GM21360 (cell line): ENCODE results near the gene HSPG2.
"Not testable (repeated sequence)": the region's sequence is repeated elsewhere in the genome, so short reads cannot be mapped to it uniquely, and the experiment has no call there.

Experiments used
- ATAC-seq: cut with Tn5 transposase; IDR thresholded peaks from one replicate; pipeline ENCODE4 v1.9.1; 2021; ENCODE audit warnings: mild to moderate bottlenecking, moderate library complexity; ENCODE audit not compliant: unreplicated experiment

HSPG2 gene

DNA sequence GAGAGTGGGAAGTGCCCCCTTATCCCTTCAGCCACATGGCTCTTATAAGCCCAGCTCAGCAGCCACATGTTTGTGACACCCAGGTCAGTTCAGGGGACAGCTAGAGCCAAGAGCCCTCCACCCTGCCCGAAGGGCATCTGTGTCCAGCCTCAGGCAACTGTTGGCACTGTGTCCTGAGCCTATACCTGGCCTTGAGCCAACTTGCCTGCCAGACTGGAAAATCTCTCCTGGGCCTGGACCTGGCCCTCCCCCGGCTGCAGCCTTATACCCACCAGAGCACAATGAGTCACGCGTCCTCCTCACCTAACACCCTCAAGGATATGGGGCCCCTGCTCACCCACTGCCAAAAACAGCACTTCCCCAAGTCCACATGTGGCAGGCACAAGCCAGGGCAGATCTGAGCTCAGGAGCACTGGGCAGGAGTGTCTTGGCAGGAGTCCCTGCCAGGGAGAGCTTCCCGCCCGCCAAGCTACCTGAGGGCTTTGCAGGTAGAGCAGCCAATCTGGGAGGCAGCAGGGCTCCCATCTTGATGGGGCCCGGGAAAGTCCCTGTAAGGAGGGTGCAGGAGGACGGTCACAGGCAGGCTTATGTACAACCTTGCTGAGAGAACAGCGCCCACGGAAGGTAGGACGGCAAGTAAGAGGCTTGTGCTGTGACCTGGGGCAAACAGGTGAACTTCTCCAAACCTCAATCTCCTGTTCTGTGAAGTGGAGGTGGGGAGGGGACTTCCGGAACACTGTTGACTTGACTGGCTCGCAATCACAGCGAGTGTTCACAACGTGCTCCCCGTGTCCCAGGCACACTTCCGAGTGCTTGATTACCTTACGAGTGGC, 19.8 kb upstream of the HSPG2 start:
- ATAC-seq = no peak

DNA sequence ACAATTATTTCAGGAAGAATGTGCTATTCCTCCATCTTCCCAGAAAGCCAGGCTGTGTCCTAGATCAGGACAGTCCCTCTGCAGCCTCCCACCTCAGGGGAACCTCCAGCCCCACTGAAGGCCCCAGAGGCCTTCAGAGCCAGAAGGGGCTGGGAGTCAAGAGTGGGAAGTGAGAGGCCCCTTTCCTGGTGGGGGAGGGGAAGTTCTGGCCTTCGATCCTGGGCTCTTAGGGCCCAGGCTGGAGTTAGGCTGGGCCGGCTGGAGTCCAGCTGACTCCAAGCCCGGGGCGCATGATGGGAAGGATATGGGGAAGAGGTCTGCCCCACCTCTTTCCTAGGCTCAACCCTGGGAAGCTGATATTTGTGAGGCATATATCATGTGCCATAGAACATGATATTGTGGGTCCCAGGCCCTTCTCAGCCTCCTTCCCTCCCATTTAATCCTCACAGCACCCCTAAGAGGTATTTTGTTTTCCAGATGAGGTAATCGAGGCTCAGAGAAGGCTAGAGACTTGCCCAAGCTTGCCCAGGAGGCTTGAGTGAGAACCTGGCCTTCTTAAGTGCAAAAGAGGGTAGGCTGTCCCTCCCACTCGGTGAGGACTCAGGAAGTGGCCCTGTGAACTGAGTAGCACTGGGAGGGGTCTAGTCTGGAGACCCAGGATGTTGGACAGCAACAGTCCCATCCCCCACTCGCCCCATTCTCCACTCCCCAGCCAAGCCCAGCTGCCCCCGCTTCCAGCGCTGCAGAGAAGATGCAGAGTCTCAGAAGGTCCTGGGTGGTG, 18.6 kb upstream of the HSPG2 start:
- no peak for ATAC-seq

DNA sequence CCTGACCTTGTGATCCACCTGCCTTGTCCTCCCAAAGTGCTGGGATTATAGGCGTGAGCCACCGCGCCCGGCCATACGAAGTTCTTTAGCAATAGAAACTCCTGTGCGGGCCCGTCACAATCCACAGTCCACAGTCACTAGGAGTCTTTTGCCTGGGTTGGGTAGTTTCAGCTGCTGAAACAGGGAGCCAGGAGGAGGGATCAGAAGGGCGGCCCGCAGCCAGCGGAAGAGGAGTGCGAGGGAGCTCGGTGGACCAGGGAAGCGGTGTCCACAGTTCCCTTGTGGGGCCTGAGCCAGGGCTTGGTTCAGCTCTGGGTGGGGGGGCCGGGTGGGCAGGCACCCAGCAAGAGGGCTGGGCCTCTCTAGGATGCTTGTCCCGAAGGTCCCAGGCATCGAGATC, 17.9 kb upstream of the HSPG2 start:
- no peak for ATAC-seq

DNA sequence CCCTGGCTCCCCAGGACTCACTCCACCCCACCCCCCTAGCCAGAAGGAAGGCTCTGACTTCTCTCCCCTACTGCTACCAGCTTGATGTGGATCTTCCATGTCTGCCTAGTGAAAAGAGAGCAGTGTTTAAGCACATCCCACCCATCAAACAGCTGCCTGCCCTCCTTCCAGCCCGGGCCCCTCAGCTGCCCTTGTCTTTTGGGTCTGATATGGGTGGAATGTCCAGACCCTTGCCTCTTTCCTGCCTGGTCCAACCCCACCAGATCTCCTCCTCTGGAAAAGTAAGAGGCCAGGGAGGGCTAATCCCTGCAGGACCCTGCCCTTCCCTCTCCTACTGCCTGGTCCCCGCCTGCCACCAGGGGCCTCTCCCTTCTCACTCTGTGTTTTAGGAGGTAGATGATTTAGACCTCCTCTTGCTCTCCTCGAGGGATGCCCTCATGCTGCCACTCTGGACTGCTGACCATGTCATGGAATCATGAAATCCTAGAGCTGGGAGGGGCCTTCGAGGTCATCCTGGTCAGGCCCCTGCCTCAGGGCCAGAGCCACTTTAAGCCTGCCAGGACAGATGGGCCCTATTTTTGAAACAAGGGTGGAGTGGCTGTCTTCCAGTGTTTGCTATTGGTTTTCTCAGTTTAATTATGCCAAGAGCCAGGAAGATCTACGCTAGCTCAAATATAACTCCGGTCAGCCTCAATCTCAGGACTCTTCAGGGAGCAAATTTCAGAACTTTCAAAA, 15.8 kb upstream of the HSPG2 start:
- no peak for ATAC-seq

DNA sequence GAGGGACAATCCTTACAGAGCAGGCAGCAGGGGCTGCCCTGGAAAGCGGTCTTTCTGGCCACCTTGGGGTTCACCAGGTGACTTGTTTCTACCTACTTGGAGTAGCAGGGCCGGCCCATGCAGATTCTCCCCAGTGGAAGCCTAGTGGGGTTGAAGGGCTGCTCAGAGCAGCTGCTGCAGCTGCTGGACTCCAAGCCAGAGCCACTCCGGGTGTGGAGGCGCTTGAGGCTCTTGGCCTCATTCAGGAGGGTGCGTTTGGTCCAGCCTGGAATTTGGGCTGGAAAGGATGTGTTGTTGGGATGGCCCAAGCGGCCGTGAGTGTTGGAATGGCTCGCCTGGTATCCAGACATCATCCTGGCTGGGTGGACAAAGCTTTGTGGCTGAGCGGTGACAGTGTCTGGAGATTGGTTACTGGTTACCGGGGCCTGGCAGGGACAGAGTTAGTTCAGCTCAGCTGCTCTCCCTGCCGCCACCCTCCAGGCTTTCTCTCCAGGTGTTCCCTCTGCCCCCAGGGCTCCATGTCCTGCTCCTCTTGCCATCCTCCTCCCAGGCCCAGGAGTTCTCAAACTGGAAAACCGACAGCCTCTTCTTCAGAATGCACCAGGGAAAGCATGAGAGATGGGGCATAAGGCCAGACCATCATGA, 14.2 kb upstream of the HSPG2 start:
- ATAC-seq = no peak

DNA sequence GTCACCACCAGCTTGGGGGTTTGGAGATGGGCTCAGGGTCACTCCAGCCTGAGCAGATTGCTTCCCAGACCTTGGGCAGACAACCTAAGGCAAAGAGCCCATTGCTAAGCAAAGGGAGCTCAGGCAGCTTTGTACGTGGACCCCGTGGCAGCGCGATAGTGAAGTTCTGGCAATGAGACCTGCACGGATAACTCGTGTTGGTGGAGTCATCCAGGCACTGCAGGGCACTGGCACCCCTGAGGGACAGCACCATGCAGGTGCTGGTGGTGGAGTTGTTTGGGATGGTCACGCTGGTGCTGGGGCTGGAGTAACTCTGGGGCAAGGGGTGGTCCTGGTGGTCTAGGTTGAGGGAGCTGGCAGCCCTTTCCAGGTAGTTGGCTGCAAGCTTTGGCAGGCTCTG, 13.6 kb upstream of the HSPG2 start:
- no peak for ATAC-seq

DNA sequence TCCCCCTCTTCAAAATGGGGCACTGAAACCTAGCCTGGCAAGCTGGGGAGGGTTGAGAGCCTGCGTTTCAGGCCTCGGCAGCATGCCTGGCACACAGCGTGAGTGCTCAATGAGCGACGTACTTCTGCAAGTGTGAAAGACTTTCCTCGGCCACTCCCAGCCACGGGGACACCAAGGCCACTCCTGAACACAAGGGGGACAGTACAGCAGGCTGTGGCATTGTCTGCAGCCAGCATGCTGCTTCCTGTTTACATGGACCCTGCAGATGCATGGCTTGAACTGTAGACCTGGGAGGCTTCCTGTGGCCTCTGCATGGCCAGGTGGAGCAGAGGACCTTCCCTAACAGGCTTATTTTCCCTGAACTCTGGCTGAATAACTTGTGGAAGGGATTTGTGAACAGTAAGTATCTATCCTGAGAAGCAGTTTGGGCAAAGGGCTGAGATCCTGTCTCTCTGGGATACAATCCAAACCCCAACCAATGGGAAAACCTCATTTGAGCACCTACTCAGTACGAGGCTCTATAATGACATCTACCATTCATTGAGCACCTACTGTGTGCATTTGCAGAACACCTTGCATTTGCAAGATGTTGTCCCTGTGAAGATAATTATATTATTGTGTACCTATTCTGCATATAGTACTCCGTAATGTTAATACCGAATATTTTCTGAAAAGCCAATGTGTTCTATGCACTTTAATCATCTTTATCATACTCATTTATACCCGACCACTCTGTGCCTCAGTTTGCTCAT, 9.9 kb upstream of the HSPG2 start:
- no peak for ATAC-seq

DNA sequence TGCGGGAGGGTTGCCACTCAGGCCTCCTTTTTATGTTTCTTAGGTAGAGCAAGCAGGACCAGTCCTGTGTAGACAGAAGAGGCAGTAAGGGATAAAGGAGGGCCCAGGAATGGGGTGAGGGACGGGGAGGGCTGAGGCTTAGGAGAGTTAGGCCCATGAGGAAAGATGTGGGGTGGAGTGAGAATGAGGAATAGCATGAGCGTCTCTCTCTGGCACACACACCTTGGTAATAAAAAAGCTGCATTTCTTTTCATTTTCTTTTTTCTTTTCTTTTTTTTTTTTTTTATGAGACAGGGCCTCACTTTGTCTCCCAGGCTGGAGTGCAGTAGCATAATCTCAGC, 7.6 kb upstream of the HSPG2 start:
- ATAC-seq = no peak

DNA sequence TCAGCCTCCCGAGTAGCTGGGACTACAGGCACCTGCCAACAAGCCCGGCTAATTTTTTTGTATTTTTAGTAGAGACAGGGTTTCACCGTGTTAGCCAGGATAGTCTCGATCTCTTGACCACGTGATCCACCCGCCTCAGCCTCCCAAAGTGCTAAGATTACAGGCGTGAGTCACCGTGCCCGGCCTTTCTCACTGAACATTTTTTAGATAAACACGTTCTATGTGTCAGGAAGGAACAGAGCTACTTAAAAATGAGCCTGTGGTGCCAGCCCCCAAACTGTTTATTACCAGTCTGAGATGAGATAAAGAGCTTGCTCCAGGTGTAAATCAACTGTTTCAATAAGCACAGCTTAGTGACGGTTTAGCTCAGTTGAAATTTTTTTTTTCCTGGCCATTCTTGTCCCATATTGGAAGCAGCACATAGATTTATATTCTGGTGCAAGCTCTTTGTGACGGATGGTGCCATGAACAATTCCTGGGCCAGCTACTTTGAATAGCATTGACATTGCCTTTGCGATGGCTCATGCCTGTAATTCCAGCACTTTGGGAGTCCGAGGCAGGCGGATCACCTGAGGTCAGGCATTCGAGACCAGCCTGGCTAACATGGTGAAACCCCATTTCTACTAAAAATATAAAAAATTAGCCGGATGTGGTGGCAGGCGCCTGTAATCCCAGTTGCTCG, 6.0 kb upstream of the HSPG2 start:
- ATAC-seq = not testable (repeated sequence)

DNA sequence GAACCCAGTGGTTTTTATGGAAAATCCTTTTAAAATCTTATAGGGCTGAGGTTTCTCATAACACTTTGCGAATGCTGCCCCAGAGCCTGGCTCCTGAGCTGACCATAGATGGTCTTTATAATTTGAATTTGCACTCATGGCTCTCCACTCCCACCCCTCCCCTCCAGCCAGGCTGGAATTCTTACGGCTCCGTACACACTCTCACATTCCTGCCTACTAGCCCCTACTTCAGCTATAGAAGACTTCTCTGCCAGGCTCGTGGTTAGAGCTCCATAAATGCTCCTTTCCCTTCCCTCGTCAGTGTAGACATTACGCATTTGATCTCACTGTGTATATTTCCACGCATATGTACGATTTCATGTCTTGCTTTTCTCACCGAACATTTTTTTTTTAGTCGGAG, 5.4 kb upstream of the HSPG2 start:
- no peak for ATAC-seq

DNA sequence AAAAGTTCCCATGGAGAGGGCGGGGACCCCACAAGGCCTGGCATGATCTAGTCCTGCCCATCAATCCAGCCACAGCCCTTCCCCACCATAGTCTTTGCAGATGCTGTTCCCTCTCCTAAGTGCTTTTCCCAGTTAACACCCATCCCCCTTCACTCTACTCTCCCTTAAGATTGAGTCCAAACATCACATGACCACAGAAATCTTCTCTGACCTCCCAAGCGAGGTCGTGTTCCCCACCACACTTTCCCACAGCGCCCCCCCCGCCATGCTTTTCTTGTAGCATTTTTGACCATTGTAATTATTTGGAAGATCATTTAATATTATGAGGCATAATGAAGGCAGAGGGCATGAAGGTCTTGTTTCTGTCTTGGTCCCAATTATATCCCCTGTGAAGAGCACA, 4.3 kb upstream of the HSPG2 start:
- ATAC-seq = no peak

DNA sequence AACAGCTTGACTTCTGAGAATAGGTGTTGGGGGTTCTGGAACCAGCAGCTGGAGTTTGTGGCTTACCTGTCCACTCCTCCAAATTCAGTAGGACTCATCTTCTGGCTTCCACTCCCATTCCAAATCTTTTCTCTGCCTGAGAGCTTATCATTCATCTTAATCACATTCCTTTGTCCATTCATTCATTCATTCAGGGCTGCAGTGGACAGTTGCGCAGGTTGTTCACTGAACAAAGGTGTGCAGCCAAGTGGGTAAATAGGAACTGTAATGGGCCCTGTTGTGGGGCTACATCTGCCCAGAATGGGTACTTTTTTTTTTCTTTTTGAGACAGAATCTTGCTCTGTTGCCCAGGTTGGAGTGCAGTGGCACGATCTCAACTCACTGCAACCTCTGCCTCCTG, 3.4 kb upstream of the HSPG2 start:
- ATAC-seq = no peak

DNA sequence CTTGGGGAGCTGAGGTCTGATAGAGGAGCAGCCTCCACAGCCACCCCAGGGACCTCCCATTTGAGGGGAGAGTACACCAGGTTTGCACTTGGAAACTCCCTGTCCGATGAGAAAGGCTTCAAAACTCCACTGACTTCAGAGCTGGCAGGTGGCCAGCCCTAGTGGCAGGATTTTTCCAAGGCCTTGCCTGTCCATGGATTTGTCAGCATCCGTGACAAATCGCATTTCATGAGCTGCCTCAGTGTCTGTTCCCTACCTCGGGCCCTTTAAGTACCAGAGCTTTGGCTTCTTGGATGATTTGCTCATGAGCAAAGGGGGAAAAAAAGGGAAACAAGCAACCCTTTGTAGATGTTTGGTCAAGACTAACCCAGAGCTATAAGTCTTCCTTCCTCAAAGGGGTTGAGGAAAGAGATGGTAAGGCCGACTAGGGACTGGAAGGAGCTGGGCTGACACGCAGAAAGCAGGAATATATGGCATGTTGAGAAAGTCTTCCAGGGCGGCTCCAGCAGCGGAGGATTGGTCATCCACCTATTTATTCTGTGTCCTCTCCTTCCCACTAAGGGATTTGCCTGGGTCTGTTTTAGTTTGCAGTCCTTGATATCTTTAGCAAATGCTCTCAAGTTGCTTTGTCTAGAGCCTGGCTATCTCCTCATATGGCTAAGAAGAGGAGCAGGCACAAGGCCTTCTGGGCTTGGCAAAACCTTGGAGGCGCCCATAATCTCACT, 2.7 kb upstream of the HSPG2 start:
- no peak for ATAC-seq

DNA sequence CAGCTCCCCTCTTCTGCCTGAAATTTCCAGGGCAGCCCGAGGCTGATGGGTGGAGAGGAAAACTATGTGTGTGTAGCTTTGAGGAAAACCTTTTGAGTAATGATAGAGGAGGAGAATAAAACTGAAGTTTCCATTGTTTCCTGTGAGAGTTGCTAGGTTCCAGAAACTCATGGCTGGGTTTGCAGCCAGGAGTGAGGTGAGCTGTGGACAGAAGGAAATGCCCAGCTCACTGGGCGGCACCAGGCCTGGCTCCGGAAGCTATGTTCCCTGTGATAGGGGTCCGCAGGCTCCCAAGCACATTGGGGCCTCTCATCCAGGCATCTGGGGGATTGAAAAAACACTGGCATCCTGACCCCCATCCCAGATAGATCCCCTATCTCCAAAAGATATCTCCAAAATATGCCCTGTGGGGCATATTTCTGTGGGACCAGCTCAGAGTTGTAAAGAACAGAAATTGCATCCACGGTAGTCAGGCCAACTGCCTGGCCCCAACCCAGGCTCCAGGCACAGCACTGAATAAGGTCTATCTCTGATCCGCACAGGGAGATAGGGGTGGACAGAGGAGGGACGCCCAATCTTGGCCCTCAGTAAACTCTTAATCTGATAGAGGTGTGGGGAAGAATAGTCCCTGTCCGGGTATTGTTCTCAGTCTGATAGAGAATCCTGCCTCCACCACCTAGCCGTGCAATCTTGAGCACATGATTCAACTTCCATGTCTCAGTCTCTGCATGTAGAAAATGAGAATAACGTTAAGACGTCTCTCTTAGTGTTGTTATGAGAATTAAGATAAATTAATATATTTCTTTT, 1.8 kb upstream of the HSPG2 start:
- ATAC-seq = no peak

DNA sequence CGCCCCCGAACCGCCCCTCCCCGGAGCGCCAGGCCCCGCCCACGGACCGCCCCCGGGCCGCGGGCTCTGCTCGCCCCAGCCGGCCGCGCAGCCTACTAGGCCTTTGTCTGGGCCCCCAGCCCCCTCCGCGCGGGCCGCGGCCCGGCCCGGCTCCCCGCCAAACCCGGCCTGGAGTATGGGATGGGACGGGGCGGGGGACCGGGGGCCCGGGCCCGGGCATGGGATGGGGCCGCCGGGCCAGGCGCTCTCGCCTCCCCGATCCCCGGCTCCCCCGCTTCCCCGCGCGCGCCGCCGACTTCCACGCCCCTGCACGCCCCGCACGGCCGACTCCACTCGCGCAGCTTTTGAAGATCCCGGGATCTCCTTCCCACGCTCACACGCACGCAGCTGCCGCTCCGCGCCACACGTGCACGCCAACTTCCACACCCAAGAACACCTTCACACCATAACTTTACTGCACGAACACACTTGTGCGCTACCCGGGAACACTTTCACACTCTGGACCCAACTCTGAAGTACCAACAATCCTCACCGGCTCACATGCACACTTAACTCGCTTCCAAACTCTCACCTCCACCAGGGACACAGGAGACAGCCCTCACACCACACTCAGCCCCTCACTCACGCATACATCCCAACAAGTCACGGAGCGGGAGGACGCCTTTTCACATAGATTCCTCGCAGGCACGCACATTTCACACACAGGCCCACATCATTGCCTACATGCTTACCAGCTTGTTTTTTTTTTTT, 437 bp upstream of the HSPG2 start:
- ATAC-seq = peak; percentile 59

DNA sequence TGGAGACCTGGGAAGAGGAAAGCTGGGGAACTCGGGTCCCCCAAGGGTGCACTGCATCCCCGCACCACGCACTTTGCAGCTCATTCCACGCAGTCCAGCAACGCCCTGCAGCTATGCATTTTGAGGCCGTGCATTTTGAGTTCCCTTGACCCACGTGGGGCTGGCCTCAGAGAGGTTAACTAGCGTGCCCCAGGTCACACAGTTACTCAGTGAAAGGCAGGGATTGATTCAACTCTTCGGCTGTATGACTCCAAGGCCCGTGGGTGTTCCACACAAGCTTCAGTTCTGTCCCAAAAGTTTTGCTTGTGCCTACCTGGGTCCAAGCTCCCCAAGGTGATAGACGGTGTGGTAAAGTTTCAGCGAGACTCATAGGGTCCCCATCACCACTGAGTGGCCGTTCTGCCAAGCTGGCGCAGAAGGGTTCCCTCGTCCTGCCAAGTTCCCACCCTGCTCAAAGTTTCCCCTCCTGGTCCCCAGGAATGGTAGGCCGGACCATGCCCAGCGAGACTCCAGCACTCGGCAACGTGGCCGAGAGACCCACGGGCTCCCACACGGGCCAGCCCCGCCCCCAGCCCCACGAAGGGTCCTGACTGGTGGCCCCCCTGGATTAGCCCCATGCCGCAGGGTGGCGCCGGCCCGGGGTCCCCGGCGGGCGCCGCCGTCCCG, 611 bp downstream of the HSPG2 start:
- peak; percentile 24 for ATAC-seq

DNA sequence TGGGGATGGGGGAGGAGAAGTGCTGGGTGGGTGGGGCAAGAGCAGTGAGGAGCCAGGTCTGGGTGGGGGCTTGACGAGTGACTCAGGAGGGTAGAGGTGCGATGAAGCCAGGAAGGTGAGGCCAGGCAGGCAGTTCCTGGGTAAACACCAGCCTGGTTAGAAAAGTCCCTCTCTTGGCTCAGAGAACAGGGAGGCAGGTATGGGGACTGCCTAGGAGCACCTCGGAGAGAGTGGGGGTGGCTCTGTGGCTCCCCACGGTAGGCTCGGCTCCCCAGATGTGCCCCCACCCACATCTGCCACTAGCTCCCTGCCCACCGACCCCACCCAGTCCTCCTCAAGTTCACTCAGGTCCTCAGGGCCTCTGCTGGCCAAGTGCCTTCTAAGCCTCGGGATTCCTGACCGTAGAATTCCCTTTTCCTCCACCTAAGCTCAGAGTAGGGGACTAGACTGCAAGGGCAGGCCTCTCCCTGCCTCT, 1.2 kb downstream of the HSPG2 start:
- no peak for ATAC-seq
